Neutrophil (primary cell): ENCODE data around the gene MIF4GD.

Source experiments
- H3K27ac ChIP-seq: fragments of 200-600 bp; sonication (generic); 2 replicates; pipeline ENCODE4 v1.5.1; 2016; ENCODE audit warnings: mild to moderate bottlenecking, moderate library complexity
- H3K27me3 ChIP-seq: fragments of 200-600 bp; sonication (generic); 2 replicates; pipeline ENCODE4 v1.6.0; 2016; ENCODE audit warnings: mild to moderate bottlenecking
- H3K36me3 ChIP-seq: fragments of 200-600 bp; sonication (generic); 2 replicates; pipeline ENCODE4 v1.5.1; 2017
- H3K4me1 ChIP-seq, 2 experiments: fragments of 200-600 bp in 1 of 2; sonication (generic) in 1 of 2; 1 replicate in 1 of 2; 2 replicates in 1 of 2; pipeline versions ENCODE4 v1.5.1 to v1.6.1; 2013 to 2016; ENCODE audit warnings: low read depth in 1 of 2, low read length in 1 of 2, mild to moderate bottlenecking in 1 of 2, moderate library complexity in 1 of 2; ENCODE audit not compliant: control insufficient read depth in 1 of 2, insufficient read depth in 1 of 2
- H3K4me3 ChIP-seq, 2 experiments: fragments of 200-600 bp in 1 of 2; sonication (generic) in 1 of 2; 1 replicate in 1 of 2; 2 replicates in 1 of 2; pipeline ENCODE4 v1.5.1; 2013 to 2016; ENCODE audit warnings: low read depth in 1 of 2, low read length in 1 of 2, mild to moderate bottlenecking in 1 of 2, moderate library complexity in 1 of 2
- H3K9me3 ChIP-seq: fragments of 200-600 bp; sonication (generic); 2 replicates; pipeline ENCODE4 v1.5.1; 2016
- TF ChIP-seq, protein P1 (sequence below): fragments of 200-600 bp; sonication (generic); IDR thresholded peaks from 2 replicates; pipeline ENCODE4 v1.5.1; 2016; ENCODE audit warnings: antibody characterized with exemption

The MIF4GD gene, protein sequence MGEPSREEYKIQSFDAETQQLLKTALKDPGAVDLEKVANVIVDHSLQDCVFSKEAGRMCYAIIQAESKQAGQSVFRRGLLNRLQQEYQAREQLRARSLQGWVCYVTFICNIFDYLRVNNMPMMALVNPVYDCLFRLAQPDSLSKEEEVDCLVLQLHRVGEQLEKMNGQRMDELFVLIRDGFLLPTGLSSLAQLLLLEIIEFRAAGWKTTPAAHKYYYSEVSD

DNA sequence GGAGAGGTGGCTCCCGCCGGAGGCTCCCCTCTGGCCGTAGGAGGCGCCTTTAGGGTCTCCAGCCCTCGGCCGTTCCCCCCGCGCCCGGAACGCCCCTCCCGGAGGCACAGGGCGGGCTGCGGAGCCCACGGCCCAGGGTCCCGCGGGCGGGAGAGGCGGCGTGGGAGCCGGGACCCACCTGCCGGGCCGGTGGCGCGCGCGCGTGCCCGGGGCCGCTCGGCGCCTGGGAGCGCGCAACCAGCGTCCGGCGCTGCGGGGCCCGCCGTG is at the start of gene MIF4GD:
Gene MIF4GD (minus strand): TSS at position 266 of the 267 bp plus-strand sequence. CDS start 1,036 bp downstream, outside the sequence.
- Histone ChIP-seq H3K27me3 (no peaks in the 10 kb centered on the region), H3K27ac (peak within 1 kb of the TSS; percentile 87), H3K36me3 (no peaks in the 10 kb centered on the region), H3K9me3 (no peaks in the 10 kb centered on the region), H3K4me1 (peaks cover 55 to 68% of the 10 kb centered on the region in 2 experiments), H3K4me3 (peak within 1 kb of the TSS; percentile 88 to 93)
- TF ChIP-seq, protein P1, sequence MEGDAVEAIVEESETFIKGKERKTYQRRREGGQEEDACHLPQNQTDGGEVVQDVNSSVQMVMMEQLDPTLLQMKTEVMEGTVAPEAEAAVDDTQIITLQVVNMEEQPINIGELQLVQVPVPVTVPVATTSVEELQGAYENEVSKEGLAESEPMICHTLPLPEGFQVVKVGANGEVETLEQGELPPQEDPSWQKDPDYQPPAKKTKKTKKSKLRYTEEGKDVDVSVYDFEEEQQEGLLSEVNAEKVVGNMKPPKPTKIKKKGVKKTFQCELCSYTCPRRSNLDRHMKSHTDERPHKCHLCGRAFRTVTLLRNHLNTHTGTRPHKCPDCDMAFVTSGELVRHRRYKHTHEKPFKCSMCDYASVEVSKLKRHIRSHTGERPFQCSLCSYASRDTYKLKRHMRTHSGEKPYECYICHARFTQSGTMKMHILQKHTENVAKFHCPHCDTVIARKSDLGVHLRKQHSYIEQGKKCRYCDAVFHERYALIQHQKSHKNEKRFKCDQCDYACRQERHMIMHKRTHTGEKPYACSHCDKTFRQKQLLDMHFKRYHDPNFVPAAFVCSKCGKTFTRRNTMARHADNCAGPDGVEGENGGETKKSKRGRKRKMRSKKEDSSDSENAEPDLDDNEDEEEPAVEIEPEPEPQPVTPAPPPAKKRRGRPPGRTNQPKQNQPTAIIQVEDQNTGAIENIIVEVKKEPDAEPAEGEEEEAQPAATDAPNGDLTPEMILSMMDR: no peak

DNA sequence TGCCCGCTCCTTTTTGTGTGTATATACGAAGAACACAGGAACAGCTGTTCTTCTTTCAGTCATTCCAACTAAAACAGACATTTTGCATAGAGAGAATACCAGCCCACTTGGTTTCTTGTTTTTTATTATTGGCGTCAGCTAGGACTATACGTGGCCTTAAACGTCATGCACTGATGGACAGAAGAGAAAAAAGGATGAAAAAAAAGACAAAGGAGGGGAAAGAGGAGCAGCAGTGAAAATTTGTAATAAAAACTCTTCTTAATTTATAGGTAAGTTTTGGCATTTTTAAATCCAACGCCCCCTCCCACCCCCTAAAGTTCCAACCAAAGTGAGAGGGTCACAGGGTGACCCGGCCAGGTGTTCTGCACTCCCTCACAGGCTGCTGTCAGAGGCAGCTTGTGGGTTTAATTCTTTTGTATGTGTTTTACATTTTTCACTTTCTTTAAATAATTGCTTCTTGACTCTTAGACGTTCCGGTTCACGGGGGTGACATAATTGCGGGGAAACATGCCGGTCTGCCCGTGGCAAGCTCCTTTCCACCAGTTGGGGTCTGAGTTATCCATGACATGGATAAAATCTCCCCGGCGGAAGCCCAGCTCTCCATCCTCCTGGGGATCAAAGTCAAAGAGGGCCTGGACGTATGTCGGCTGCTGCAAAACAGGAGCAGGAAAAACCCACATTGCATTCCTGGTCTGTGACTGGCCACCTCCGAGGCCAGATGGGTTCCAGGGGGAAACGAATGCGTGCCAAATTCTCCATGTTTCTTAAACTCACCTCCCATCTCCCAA is 49.1 kb upstream of the MIF4GD start:
- Histone ChIP-seq H3K9me3 (no peaks in the 10 kb centered on the region), H3K4me3 (no peak overlapping the region), H3K36me3 (peaks cover 77% of the 10 kb centered on the region)

DNA sequence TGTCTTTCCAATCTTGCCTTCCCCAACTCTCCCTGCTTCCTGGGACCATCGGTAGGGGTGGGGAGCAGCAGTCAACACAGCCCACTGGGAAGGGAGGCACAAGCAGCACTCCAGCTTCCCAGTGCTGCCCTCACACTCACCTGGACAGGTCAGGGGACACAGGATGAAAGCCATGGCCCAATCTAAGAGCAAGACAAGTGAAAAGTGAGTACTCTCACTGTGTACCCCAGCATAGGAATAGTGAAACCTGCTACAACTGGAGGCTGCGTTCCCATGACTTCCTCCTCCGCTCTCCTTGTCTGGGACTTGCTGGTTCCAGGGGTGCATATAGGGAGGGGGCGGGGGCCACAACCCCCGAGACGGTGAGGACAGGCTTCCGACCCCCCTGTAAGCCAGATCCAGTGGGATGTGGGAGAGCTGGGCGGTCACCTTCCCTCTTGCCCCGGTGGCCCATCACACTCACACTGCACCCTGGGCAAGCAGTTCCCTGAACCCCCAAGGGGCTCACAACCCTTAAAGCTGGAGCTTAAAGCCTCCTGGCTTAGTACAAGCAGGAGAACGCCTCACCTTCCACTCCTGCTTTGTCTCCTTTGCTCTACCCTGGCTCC is 47.7 kb upstream of the MIF4GD start:
- H3K36me3 ChIP-seq: peaks cover 65% of the 10 kb centered on the region
- no peak overlapping the region for H3K4me3 ChIP-seq
- peaks cover 22 to 24% of the 10 kb centered on the region in 2 experiments for H3K4me1 ChIP-seq

More for the DNA sequence above, 49.1 kb upstream of the MIF4GD start:
- TF ChIP-seq, protein P1: no peak
- Histone ChIP-seq H3K4me1 (peaks cover 11 to 15% of the 10 kb centered on the region in 2 experiments), H3K27ac (no peak overlapping the region), H3K27me3 (no peaks in the 10 kb centered on the region)

DNA sequence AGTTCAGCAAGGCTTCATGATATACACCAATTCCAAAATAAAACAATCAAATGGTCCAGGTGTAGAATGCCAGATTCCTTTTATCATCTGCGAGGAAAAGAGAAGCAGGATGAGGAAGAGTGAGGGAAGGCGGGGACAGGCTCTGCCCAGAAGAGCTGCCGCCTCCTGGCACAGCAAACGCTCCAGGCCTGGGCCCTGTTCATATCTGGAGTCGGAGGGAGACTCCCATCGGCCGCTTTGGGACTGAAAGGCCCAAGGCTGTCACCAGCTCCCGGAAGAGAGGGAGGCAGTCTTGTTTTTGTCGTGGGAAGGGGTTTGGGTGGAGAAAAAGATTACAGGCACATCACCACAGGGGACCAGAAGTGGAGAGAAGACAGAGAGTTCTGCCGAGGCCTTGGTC is 47.2 kb upstream of the MIF4GD start:
- peak overlapping the region; percentile 69 for H3K27ac ChIP-seq
- TF ChIP-seq, protein P1: no peak
- H3K4me3 ChIP-seq: no peak overlapping the region
- H3K9me3 ChIP-seq: no peaks in the 10 kb centered on the region
- H3K27me3 ChIP-seq: no peaks in the 10 kb centered on the region
- peaks cover 60% of the 10 kb centered on the region for H3K36me3 ChIP-seq
- H3K4me1 ChIP-seq: peaks cover 23 to 28% of the 10 kb centered on the region in 2 experiments

More for the DNA sequence above, 47.7 kb upstream of the MIF4GD start:
- TF ChIP-seq, protein P1: no peak
- Histone ChIP-seq H3K27me3 (no peaks in the 10 kb centered on the region), H3K9me3 (no peaks in the 10 kb centered on the region), H3K27ac (peak overlapping the region; percentile 69)

DNA sequence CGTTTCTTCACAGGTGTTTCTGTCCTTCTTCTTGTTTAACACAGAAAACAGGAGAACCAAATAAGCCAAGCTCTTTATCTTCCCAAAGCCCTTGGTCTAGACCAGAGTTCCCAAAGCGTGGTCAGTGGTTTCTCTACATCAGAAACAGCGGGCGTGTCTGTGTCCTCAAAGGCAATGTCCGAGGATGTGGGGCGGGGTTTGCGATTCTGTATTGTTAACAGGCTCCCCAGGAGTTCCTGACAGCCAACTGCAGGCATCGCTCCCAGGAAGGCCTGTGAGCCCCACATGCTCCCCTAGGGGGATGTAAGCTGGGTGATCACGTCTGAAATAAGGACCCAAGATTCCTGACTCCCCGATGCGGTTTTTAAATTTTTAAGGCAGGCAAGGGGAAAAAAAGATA is 46.6 kb upstream of the MIF4GD start:
- TF ChIP-seq, protein P1: no peak
- peaks cover 55% of the 10 kb centered on the region for H3K36me3 ChIP-seq
- H3K27ac ChIP-seq: peak overlapping the region; percentile 69
- H3K4me3 ChIP-seq: no peak overlapping the region
- H3K4me1 ChIP-seq: peaks cover 26 to 32% of the 10 kb centered on the region in 2 experiments
- no peaks in the 10 kb centered on the region for H3K9me3 ChIP-seq
- no peaks in the 10 kb centered on the region for H3K27me3 ChIP-seq
